NCI-H2196 treated with DMSO at 0.1 percent for 48 hours (cell line): ENCODE measurements around the gene RALB.

Experiments used
- DNase-seq: peaks from one replicate; lab custom pipeline; 2025; ENCODE audit not compliant: unreplicated experiment; lab: John Stamatoyannopoulos, UW

RALB gene

GRCh38 chr2:120252225-120253020 lies at the start of gene RALB:
RALB (plus strand) TSS chr2:120252852; CDS start chr2:120278665, 25,813 bp downstream.
- peak; percentile 96 for DNase-seq

- no peak for DNase-seq
Measured at GRCh38 chr2:120203251-120204021, 49.2 kb upstream of the RALB start.

GRCh38 chr2:120204022-120204405 lies 48.6 kb upstream of the RALB start:
- no peak for DNase-seq

GRCh38 chr2:120204417-120204816 lies 48.2 kb upstream of the RALB start:
- no peak for DNase-seq

GRCh38 chr2:120204945-120205670 lies 47.5 kb upstream of the RALB start:
- no peak for DNase-seq

- no peak for DNase-seq
Measured at GRCh38 chr2:120206022-120206581, 46.5 kb upstream of the RALB start.

GRCh38 chr2:120208381-120209353 lies 44.0 kb upstream of the RALB start:
- DNase-seq, result no peak

GRCh38 chr2:120209427-120210269 lies 43.0 kb upstream of the RALB start:
- DNase-seq, result no peak

- no peak for DNase-seq
Measured at GRCh38 chr2:120210270-120210693, 42.4 kb upstream of the RALB start.

GRCh38 chr2:120218181-120218580 lies 34.5 kb upstream of the RALB start:
- no peak for DNase-seq

- DNase-seq, result no peak
Measured at GRCh38 chr2:120219291-120219690, 33.4 kb upstream of the RALB start.

- no peak for DNase-seq
Measured at GRCh38 chr2:120219766-120220165, 32.9 kb upstream of the RALB start.

- no peak for DNase-seq
Measured at GRCh38 chr2:120220756-120221155, 31.9 kb upstream of the RALB start.

GRCh38 chr2:120221616-120222015 lies 31.0 kb upstream of the RALB start:
- DNase-seq, result no peak

- no peak for DNase-seq
Measured at GRCh38 chr2:120222186-120223033, 30.2 kb upstream of the RALB start.

- DNase-seq, result peak; percentile 82
Measured at GRCh38 chr2:120223034-120223912, 29.4 kb upstream of the RALB start, which contains the start of gene TMEM185B. TMEM185B (minus strand) TSS chr2:120223400; CDS start chr2:120222976, 424 bp downstream.

- no peak for DNase-seq
Measured at GRCh38 chr2:120224256-120224655, 28.4 kb upstream of the RALB start.
